NT2/D1 (cell line): ENCODE results near the gene LGI2.

Experiments
- DNase-seq: peaks from one replicate; pipeline ENCODE4 v3.0.0-alpha.2; 2011; ENCODE audit warnings: low read depth, low spot score
- H3K27me3 ChIP-seq: 2 replicates; pipeline ENCODE4 v1.6.0; 2011; ENCODE audit warnings: mild to moderate bottlenecking; ENCODE audit not compliant: insufficient read length, insufficient read depth
- H3K36me3 ChIP-seq: 2 replicates; pipeline ENCODE4 v1.6.1; 2011; ENCODE audit warnings: mild to moderate bottlenecking, low read length, mixed read lengths; ENCODE audit not compliant: insufficient read depth, insufficient read length
- H3K4me1 ChIP-seq: 2 replicates; pipeline ENCODE4 v1.5.1; 2011; ENCODE audit not compliant: insufficient read depth, insufficient read length
- H3K4me3 ChIP-seq: 2 replicates; pipeline ENCODE4 v1.5.1; 2011; ENCODE audit warnings: low read depth; ENCODE audit not compliant: insufficient read length
- H3K9ac ChIP-seq: 2 replicates; pipeline ENCODE4 v1.6.0; 2011; ENCODE audit warnings: low read depth; ENCODE audit not compliant: insufficient read length
- H3K9me3 ChIP-seq: 2 replicates; pipeline ENCODE4 v1.5.1; 2011; ENCODE audit warnings: mild to moderate bottlenecking, low read length; ENCODE audit not compliant: insufficient read depth
- SUZ12 ChIP-seq: IDR thresholded peaks from 2 replicates; pipeline ENCODE4 v1.6.1; 2011; ENCODE audit not compliant: insufficient read length, insufficient read depth; ENCODE audit errors: extremely low read depth
- YY1 ChIP-seq: IDR thresholded peaks from 2 replicates; pipeline ENCODE4 v1.6.1; 2011; ENCODE audit not compliant: insufficient read length, insufficient read depth
- ZNF274 ChIP-seq: IDR thresholded peaks from 2 replicates; pipeline ENCODE4 v1.6.1; 2011; ENCODE audit warnings: mild to moderate bottlenecking, low read depth, low read length

The LGI2 gene

GRCh38 chr4:24957886-24958285 is 72.9 kb downstream of the LGI2 start:
- no peak for DNase-seq
- peaks cover 5% of the 10 kb centered on the region for H3K4me1 ChIP-seq
- H3K27me3 ChIP-seq: no peaks in the 10 kb centered on the region
- H3K9ac ChIP-seq: no peak overlapping the region
- H3K4me3 ChIP-seq: no peak overlapping the region
- TF ChIP-seq ZNF274 (no peak), YY1 (no peak), SUZ12 (no peak)
- H3K9me3 ChIP-seq: peaks cover 4% of the 10 kb centered on the region; the same call in 1 of the 2 replicates
- no peaks in the 10 kb centered on the region for H3K36me3 ChIP-seq

GRCh38 chr4:24956763-24957162 is 74.0 kb downstream of the LGI2 start:
- H3K36me3 ChIP-seq: no peaks in the 10 kb centered on the region
- no peak for DNase-seq
- TF ChIP-seq YY1 (no peak), ZNF274 (no peak), SUZ12 (no peak)
- H3K9ac ChIP-seq: no peak overlapping the region
- peaks cover 4% of the 10 kb centered on the region; the same call in 1 of the 2 replicates for H3K9me3 ChIP-seq
- no peak overlapping the region for H3K4me3 ChIP-seq
- peaks cover 5% of the 10 kb centered on the region for H3K4me1 ChIP-seq
- H3K27me3 ChIP-seq: no peaks in the 10 kb centered on the region

GRCh38 chr4:24956091-24956490 is 74.7 kb downstream of the LGI2 start:
- TF ChIP-seq SUZ12 (no peak), ZNF274 (no peak), YY1 (no peak)
- Histone ChIP-seq H3K36me3 (no peaks in the 10 kb centered on the region), H3K9ac (no peak overlapping the region), H3K4me3 (no peak overlapping the region), H3K9me3 (peaks cover 4% of the 10 kb centered on the region; the same call in 1 of the 2 replicates), H3K4me1 (peaks cover 5% of the 10 kb centered on the region), H3K27me3 (no peaks in the 10 kb centered on the region)
- DNase-seq: peak; percentile 20

- no peak for DNase-seq
- no peak for TF ChIP-seq SUZ12
- TF ChIP-seq YY1: no peak
- no peak for TF ChIP-seq ZNF274
- Histone ChIP-seq H3K27me3 (no peaks in the 10 kb centered on the region), H3K9me3 (peaks cover 4% of the 10 kb centered on the region; the same call in 1 of the 2 replicates), H3K36me3 (no peaks in the 10 kb centered on the region), H3K4me3 (no peak overlapping the region), H3K9ac (no peak overlapping the region), H3K4me1 (peaks cover 5% of the 10 kb centered on the region)
Observed at GRCh38 chr4:24952667-24953066, 78.1 kb downstream of the LGI2 start.

- Histone ChIP-seq H3K9me3 (peaks cover 8% of the 10 kb centered on the region; the same call in 1 of the 2 replicates), H3K9ac (no peak overlapping the region), H3K36me3 (no peaks in the 10 kb centered on the region), H3K4me1 (peaks cover 5% of the 10 kb centered on the region), H3K27me3 (no peaks in the 10 kb centered on the region), H3K4me3 (no peak overlapping the region)
- TF ChIP-seq SUZ12 (no peak), YY1 (no peak), ZNF274 (no peak)
- no peak for DNase-seq
Observed at GRCh38 chr4:24949970-24950369, 80.8 kb downstream of the LGI2 start.
